ENCODE data around the gene RALGDS. TPM values are rescaled to one million over a fixed set of nuclear protein-coding genes. Genes with fewer than 3 reads are reported as not detected.
A peak's percentile ranks its signal among the peaks of the same experiment; 100 is the strongest.

Gene RALGDS
- total and polyA plus RNA-seq, 9 of the 15 experiments (the other 6 are each of a cell fraction or from before 2014, with no cell fraction given) = 0.75 to 43.3 (median 27.1) TPM

DNA sequence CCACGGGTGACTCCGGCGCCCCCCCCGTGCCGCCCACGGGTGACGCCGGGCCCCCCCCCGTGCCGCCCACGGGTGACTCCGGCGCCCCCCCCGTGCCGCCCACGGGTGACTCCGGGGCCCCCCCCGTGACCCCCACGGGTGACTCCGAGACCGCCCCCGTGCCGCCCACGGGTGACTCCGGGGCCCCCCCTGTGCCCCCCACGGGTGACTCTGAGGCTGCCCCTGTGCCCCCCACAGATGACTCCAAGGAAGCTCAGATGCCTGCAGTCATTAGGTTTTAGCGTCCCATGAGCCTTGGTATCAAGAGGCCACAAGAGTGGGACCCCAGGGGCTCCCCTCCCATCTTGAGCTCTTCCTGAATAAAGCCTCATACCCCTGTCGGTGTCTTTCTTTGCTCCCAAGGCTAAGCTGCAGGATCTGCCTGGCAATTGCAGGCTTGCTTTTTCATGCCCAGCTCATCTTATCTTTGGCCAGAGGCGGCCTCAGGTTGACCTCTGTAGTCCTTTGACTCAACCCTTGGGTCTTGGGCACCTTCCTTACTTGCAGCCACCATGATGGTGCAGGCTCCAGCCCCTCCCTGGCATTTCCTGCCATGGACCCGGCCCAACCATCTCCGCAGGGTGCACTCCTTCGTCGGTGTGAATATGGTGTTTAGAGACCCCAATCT, 49.4 kb downstream of the RALGDS start:
- ChIA-PET POLR2A (no interaction called here), CTCF (ENCODE audit: low intra/inter-chr PET ratio) (no interaction called here)
- Histone ChIP-seq H3K79me2 (ENCODE audit: control insufficient read depth, insufficient read depth, low read length) (no peaks in the 10 kb centered on the region), H3K9me1 (ENCODE audit: control insufficient read depth, insufficient read depth, low read length) (peaks cover 4% of the 10 kb centered on the region), H3K36me3 (ENCODE audit: control insufficient read depth, insufficient read depth, low read length) (no peaks in the 10 kb centered on the region), H3K27ac (ENCODE audit: extremely low read depth, low read depth, low read length) (no peak overlapping the region), H3K4me1 (replicated peaks in 1 of 2; ENCODE audit: control insufficient read depth in 2 of 2, insufficient read depth in 2 of 2, low read length in 2 of 2) (peaks cover 0 to 3% of the 10 kb centered on the region in 2 experiments; a peak in 2 of 5 replicates), H3K4me2 (ENCODE audit: insufficient read depth, low read length) (no peak overlapping the region), H4K20me1 (replicated peaks; ENCODE audit: control insufficient read depth, insufficient read depth, low read length) (no peaks in the 10 kb centered on the region), H3K9me3 (replicated peaks; ENCODE audit: control insufficient read depth, insufficient read depth, low read depth, low read length) (no peaks in the 10 kb centered on the region), H3K27me3 (ENCODE audit: control insufficient read depth in 2 of 2, insufficient read depth in 2 of 2, low read length in 2 of 2) (peaks cover 0 to 2% of the 10 kb centered on the region in 2 experiments; a peak in 1 of 5 replicates), H2AFZ (ENCODE audit: low read depth, low read length) (no peak overlapping the region), H3K9ac (ENCODE audit: insufficient read depth in 1 of 2, low read depth in 2 of 2, low read length in 2 of 2) (no peak overlapping the region; a peak in 1 of 4 replicates), H3K4me3 (no peak overlapping the region)
- in situ Hi-C loops (cut with MboI) = no loop called here
- DNase-seq (ENCODE audit: extremely low read depth in 1 of 4, low spot score in 3 of 4) (no peak), FAIRE-seq (no peak), ATAC-seq (no peak)
- TF ChIP-seq GATA2 (CRISPR knock-in tag; IDR thresholded peaks at IDR 0.05) = no peak
- no peak for TF ChIP-seq ZNF431 (CRISPR knock-in tag; IDR thresholded peaks at IDR 0.05)
- no peak for TF ChIP-seq NUFIP1 (IDR thresholded peaks at IDR 0.05; ENCODE audit: partially characterized antibody)
- peak; percentile 63; the same call in 1 of the 2 replicates for TF ChIP-seq SAFB (IDR thresholded peaks at IDR 0.05; ENCODE audit: borderline replicate concordance, low read depth, low read length)
- no peak for TF ChIP-seq ZNF274 (IDR thresholded peaks at IDR 0.05; ENCODE audit: borderline replicate concordance, low read depth, low read length)
- TF ChIP-seq NFXL1 (CRISPR knock-in tag; IDR thresholded peaks at IDR 0.05) = no peak
- TF ChIP-seq, protein P1, sequence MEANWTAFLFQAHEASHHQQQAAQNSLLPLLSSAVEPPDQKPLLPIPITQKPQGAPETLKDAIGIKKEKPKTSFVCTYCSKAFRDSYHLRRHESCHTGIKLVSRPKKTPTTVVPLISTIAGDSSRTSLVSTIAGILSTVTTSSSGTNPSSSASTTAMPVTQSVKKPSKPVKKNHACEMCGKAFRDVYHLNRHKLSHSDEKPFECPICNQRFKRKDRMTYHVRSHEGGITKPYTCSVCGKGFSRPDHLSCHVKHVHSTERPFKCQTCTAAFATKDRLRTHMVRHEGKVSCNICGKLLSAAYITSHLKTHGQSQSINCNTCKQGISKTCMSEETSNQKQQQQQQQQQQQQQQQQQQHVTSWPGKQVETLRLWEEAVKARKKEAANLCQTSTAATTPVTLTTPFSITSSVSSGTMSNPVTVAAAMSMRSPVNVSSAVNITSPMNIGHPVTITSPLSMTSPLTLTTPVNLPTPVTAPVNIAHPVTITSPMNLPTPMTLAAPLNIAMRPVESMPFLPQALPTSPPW (CRISPR knock-in tag; IDR thresholded peaks at IDR 0.05) = 0 out of 2 replicates have a peak, but pooled peaks have one; percentile 19
- no peak for TF ChIP-seq KAT2B (IDR thresholded peaks at IDR 0.05; ENCODE audit: low read depth, low read length)
- no peak for TF ChIP-seq ZNF24 (IDR thresholded peaks at IDR 0.05)
- intact Hi-C loops (cut with micrococcal nuclease) = no loop called here
- BruUV-seq (replicated peaks) = no TSS peak
- WGBS (ENCODE audit: insufficient coverage, low coverage, missing lambda C conversion rate) = 50% methylated on average over 7 of the region's 33 CpGs
